Measurements from ENCODE around the gene TIE1. TPM values are rescaled to one million over a fixed set of nuclear protein-coding genes. Genes with fewer than 3 reads are reported as not detected.

The TIE1 gene
- total RNA-seq, 1 donor from 2014 or later: 0.98 TPM

- DNase-seq (ENCODE audit: low read depth): no peak
- peaks cover 8% of the 10 kb centered on the region for H3K4me1 Mint-ChIP-seq (ENCODE audit: low read depth, unreplicated experiment)
- no peaks in the 10 kb centered on the region for H3K9me3 ChIP-seq (ENCODE audit: insufficient read depth, low read depth, low read length)
Measured at GRCh38 chr1:43314233-43314632, 13.5 kb downstream of the TIE1 start.

GRCh38 chr1:43315481-43315880 is 14.7 kb downstream of the TIE1 start:
- H3K9ac ChIP-seq (ENCODE audit: low read length): no peak overlapping the region
- H3K27ac ChIP-seq (ENCODE audit: low read depth, low read length): no peak overlapping the region
- peaks cover 2% of the 10 kb centered on the region for H3K9me3 Mint-ChIP-seq (ENCODE audit: unreplicated experiment)
- TF ChIP-seq CTCF (IDR thresholded peaks at IDR 0.05; ENCODE audit: insufficient read depth, low read depth, low read length) (no peak), EZH2 (IDR thresholded peaks at IDR 0.05; ENCODE audit: insufficient read depth, low read length) (no peak)
- H3K9me3 ChIP-seq (ENCODE audit: insufficient read depth, low read depth, low read length): no peaks in the 10 kb centered on the region
- no peaks in the 10 kb centered on the region for H3K27me3 ChIP-seq (ENCODE audit: insufficient read depth, low read length)
- no peak for DNase-seq (ENCODE audit: low read depth)
- no peak overlapping the region for H3K4me3 Mint-ChIP-seq (ENCODE audit: unreplicated experiment)
- H3K36me3 ChIP-seq (ENCODE audit: insufficient read depth, low read length): no peaks in the 10 kb centered on the region
- no peaks in the 10 kb centered on the region for H3K79me2 ChIP-seq (ENCODE audit: insufficient read depth, low read length)
- peaks cover 20% of the 10 kb centered on the region for H3K27me3 Mint-ChIP-seq (ENCODE audit: low read depth, unreplicated experiment)
- no peak overlapping the region for H3K4me2 ChIP-seq (ENCODE audit: low read length)
- H3K36me3 Mint-ChIP-seq (ENCODE audit: low read depth, unreplicated experiment): no peaks in the 10 kb centered on the region
- peak overlapping the region; percentile 47 for H3K27ac Mint-ChIP-seq (ENCODE audit: unreplicated experiment)
- FAIRE-seq: no peak
- no peaks in the 10 kb centered on the region for H3K4me1 ChIP-seq (ENCODE audit: insufficient read depth, low read length)
- peaks cover 8% of the 10 kb centered on the region for H3K4me1 Mint-ChIP-seq (ENCODE audit: low read depth, unreplicated experiment)
- H2AFZ ChIP-seq (ENCODE audit: low read depth, low read length): no peak overlapping the region
- no peaks in the 10 kb centered on the region for H4K20me1 ChIP-seq (ENCODE audit: insufficient read depth, low read length)
- H3K4me3 ChIP-seq (ENCODE audit: insufficient read depth, low read depth, low read length): no peak overlapping the region

More at GRCh38 chr1:43314233-43314632, 13.5 kb downstream of the TIE1 start:
- Histone ChIP-seq H3K4me1 (ENCODE audit: insufficient read depth, low read length) (no peaks in the 10 kb centered on the region), H3K9ac (ENCODE audit: low read length) (no peak overlapping the region), H3K27ac (ENCODE audit: low read depth, low read length) (no peak overlapping the region), H3K4me2 (ENCODE audit: low read length) (no peak overlapping the region), H3K27me3 (ENCODE audit: insufficient read depth, low read length) (no peaks in the 10 kb centered on the region), H3K4me3 (ENCODE audit: insufficient read depth, low read depth, low read length) (no peak overlapping the region), H2AFZ (ENCODE audit: low read depth, low read length) (no peak overlapping the region), H3K79me2 (ENCODE audit: insufficient read depth, low read length) (no peaks in the 10 kb centered on the region), H4K20me1 (ENCODE audit: insufficient read depth, low read length) (no peaks in the 10 kb centered on the region), H3K36me3 (ENCODE audit: insufficient read depth, low read length) (no peaks in the 10 kb centered on the region)
- peaks cover 2% of the 10 kb centered on the region for H3K9me3 Mint-ChIP-seq (ENCODE audit: unreplicated experiment)
- H3K4me3 Mint-ChIP-seq (ENCODE audit: unreplicated experiment): no peak overlapping the region
- H3K27me3 Mint-ChIP-seq (ENCODE audit: low read depth, unreplicated experiment): peaks cover 19% of the 10 kb centered on the region
- H3K27ac Mint-ChIP-seq (ENCODE audit: unreplicated experiment): no peak overlapping the region
- no peaks in the 10 kb centered on the region for H3K36me3 Mint-ChIP-seq (ENCODE audit: low read depth, unreplicated experiment)
- no peak for FAIRE-seq
- no peak for TF ChIP-seq EZH2 (IDR thresholded peaks at IDR 0.05; ENCODE audit: insufficient read depth, low read length)
- TF ChIP-seq CTCF (IDR thresholded peaks at IDR 0.05; ENCODE audit: insufficient read depth, low read depth, low read length): no peak

GRCh38 chr1:43315963-43316737 is 15.4 kb downstream of the TIE1 start:
- H3K4me1 Mint-ChIP-seq (ENCODE audit: low read depth, unreplicated experiment): peaks cover 8% of the 10 kb centered on the region
- H2AFZ ChIP-seq (ENCODE audit: low read depth, low read length): no peak overlapping the region

More at GRCh38 chr1:43315963-43316737, 15.4 kb downstream of the TIE1 start:
- Histone ChIP-seq H3K4me3 (ENCODE audit: insufficient read depth, low read depth, low read length) (no peak overlapping the region), H3K36me3 (ENCODE audit: insufficient read depth, low read length) (no peaks in the 10 kb centered on the region), H3K9ac (ENCODE audit: low read length) (no peak overlapping the region), H3K4me2 (ENCODE audit: low read length) (no peak overlapping the region), H3K79me2 (ENCODE audit: insufficient read depth, low read length) (no peaks in the 10 kb centered on the region), H3K27me3 (ENCODE audit: insufficient read depth, low read length) (no peaks in the 10 kb centered on the region), H3K27ac (ENCODE audit: low read depth, low read length) (no peak overlapping the region), H4K20me1 (ENCODE audit: insufficient read depth, low read length) (no peaks in the 10 kb centered on the region), H3K9me3 (ENCODE audit: insufficient read depth, low read depth, low read length) (no peaks in the 10 kb centered on the region), H3K4me1 (ENCODE audit: insufficient read depth, low read length) (no peaks in the 10 kb centered on the region)
- FAIRE-seq (no peak), DNase-seq (ENCODE audit: low read depth) (no peak)
- TF ChIP-seq EZH2 (IDR thresholded peaks at IDR 0.05; ENCODE audit: insufficient read depth, low read length): no peak
- TF ChIP-seq CTCF (IDR thresholded peaks at IDR 0.05; ENCODE audit: insufficient read depth, low read depth, low read length): no peak
- Mint-ChIP-seq H3K9me3 (ENCODE audit: unreplicated experiment) (peaks cover 2% of the 10 kb centered on the region), H3K27me3 (ENCODE audit: low read depth, unreplicated experiment) (peaks cover 16% of the 10 kb centered on the region), H3K36me3 (ENCODE audit: low read depth, unreplicated experiment) (no peaks in the 10 kb centered on the region), H3K4me3 (ENCODE audit: unreplicated experiment) (no peak overlapping the region), H3K27ac (ENCODE audit: unreplicated experiment) (no peak overlapping the region)

Data from astrocyte (in vitro differentiated cells and primary cell).